Right atrium auricular region (tissue), 2 donors: ENCODE results near the gene TNFSF10. TPM values are rescaled to one million over a fixed set of nuclear protein-coding genes. Genes with fewer than 3 reads are reported as not detected.
"Not testable (repeated sequence)": the region's sequence is repeated elsewhere in the genome, so short reads cannot be mapped to it uniquely, and the experiment has no call there.

Experiments used
- DNase-seq: peaks from one replicate; pipeline ENCODE4 v3.0.0-alpha.2; 2019; ENCODE audit warnings: low spot score
- H3K27ac ChIP-seq, 2 donors: fragments of 200-600 bp; sonication (generic); 1 replicate in 1 of 2; 2 replicates in 1 of 2; pipeline ENCODE4 v1.5.1; 2016 to 2019
- H3K27me3 ChIP-seq, 2 donors: fragments of 200-600 bp; sonication (generic); one replicate each; pipeline versions ENCODE4 v1.5.1 to v1.6.0; 2017 to 2019
- H3K36me3 ChIP-seq: fragments of 200-600 bp; sonication (generic); one replicate; pipeline ENCODE4 v1.5.1; 2016
- H3K4me1 ChIP-seq, 2 donors: fragments of 200-600 bp; sonication (generic); one replicate each; pipeline versions ENCODE4 v1.5.1 to v1.6.0; 2017 to 2019
- H3K4me3 ChIP-seq, 2 donors: fragments of 200-600 bp; sonication (generic); 1 replicate in 1 of 2; 2 replicates in 1 of 2; pipeline ENCODE4 v1.5.1; 2017 to 2019; ENCODE audit warnings: mild to moderate bottlenecking in 1 of 2, moderate library complexity in 1 of 2
- H3K9me3 ChIP-seq, 2 donors: fragments of 200-600 bp; sonication (generic); one replicate each; pipeline ENCODE4 v1.5.1; 2019
- CTCF ChIP-seq, 2 donors: fragments of 200-600 bp; sonication (generic); IDR thresholded peaks; one replicate each; pipeline ENCODE4 v1.5.1; 2019; ENCODE audit warnings: antibody characterized with exemption in 2 of 2
- total RNA-seq, 2 donors: library from RNA; depleted of rRNA; stranded (reverse); fragments of >200 nt; gene quantifications; one replicate each; pipeline ENCODE4 v1.1.0, GENCODE V29; 2016

Gene TNFSF10
- total RNA-seq = 10 to 100 TPM; 12.6 to 15.6 TPM

- Histone ChIP-seq H3K27ac (peak within 1 kb of the TSS; percentile 73 to 74), H3K36me3 (no peaks in the 10 kb centered on the region), H3K9me3 (no peaks in the 10 kb centered on the region), H3K27me3 (no peaks in the 10 kb centered on the region), H3K4me3 (peak within 1 kb of the TSS; percentile 51 to 54), H3K4me1 (peaks cover 0 to 7% of the 10 kb centered on the region in 2 donors)
- no peak for TF ChIP-seq CTCF (IDR thresholded peaks at IDR 0.05)
- peak; percentile 80 for DNase-seq
These were observed at the start of gene TNFSF10 for GRCh38 chr3:172522871-172523818. TSS of gene TNFSF10 (minus strand) at chr3:172523430. CDS start at chr3:172523384, 46 bp downstream.

- Histone ChIP-seq H3K9me3 (peaks cover 0 to 8% of the 10 kb centered on the region in 2 donors), H3K36me3 (no peaks in the 10 kb centered on the region), H3K27me3 (no peaks in the 10 kb centered on the region), H3K4me3 (no peak overlapping the region), H3K4me1 (no peaks in the 10 kb centered on the region), H3K27ac (no peak overlapping the region)
- TF ChIP-seq CTCF (IDR thresholded peaks at IDR 0.05) = no peak
- no peak for DNase-seq
These were observed 46.1 kb upstream of the TNFSF10 start for GRCh38 chr3:172569128-172570008.

- peaks cover 0 to under 1% of the 10 kb centered on the region in 2 donors for H3K4me1 ChIP-seq
- H3K4me3 ChIP-seq = no peak overlapping the region
- no peaks in the 10 kb centered on the region for H3K36me3 ChIP-seq
- DNase-seq = no peak
- H3K27me3 ChIP-seq = no peaks in the 10 kb centered on the region
- no peak for TF ChIP-seq CTCF (IDR thresholded peaks at IDR 0.05)
- H3K27ac ChIP-seq = no peak overlapping the region
- H3K9me3 ChIP-seq = peaks cover 0 to 8% of the 10 kb centered on the region in 2 donors
These were observed 45.5 kb upstream of the TNFSF10 start for GRCh38 chr3:172568701-172569100.

- not testable (repeated sequence) for H3K27me3 ChIP-seq, H3K4me3 ChIP-seq
- peaks cover 0 to 12% of the 10 kb centered on the region in 2 donors for H3K4me1 ChIP-seq
These were observed 43.6 kb upstream of the TNFSF10 start for GRCh38 chr3:172566785-172567184.

GRCh38 chr3:172564499-172564898 is 41.3 kb upstream of the TNFSF10 start:
- H3K27me3 ChIP-seq = no peaks in the 10 kb centered on the region
- H3K9me3 ChIP-seq = no peaks in the 10 kb centered on the region
- TF ChIP-seq CTCF (IDR thresholded peaks at IDR 0.05) = no peak
- no peak for DNase-seq
- H3K27ac ChIP-seq = no peak overlapping the region
- H3K36me3 ChIP-seq = no peaks in the 10 kb centered on the region
- H3K4me1 ChIP-seq = peaks cover 0 to 12% of the 10 kb centered on the region in 2 donors
- no peak overlapping the region for H3K4me3 ChIP-seq

More at GRCh38 chr3:172566785-172567184, 43.6 kb upstream of the TNFSF10 start:
- not testable (repeated sequence) for DNase-seq, H3K9me3 ChIP-seq, H3K27ac ChIP-seq, H3K36me3 ChIP-seq
